ENCODE results near the gene MTRF1.
"Not testable (repeated sequence)": the region's sequence is repeated elsewhere in the genome, so short reads cannot be mapped to it uniquely, and the experiment has no call there.

MTRF1 gene

GRCh38 chr13:41282129-41282571 is 18.8 kb upstream of the MTRF1 start:
- DNase-seq (ENCODE audit: low read depth in 2 of 3, low spot score in 2 of 3), result no peak

DNA sequence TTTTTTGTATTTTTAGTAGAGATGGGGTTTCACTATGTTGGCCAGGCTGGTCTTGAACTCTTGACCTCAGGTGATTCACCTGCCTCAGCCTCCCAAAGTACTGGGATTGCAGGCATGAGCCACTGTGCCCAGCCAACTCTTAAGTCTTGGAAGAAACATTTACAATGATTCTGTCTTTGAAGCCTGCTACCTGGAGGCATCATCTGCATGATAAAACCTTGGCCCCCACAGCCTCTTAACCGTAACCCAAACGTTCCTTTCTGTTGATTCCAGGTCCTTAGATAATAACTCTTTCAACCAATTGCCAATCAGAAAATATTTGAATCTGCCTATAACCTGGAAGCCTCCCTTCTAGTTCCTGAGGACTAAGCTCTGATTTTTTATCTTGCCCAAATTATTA is 15.8 kb upstream of the MTRF1 start:
- not testable (repeated sequence) for DNase-seq (ENCODE audit: low read depth in 2 of 3, low spot score in 2 of 3)

- DNase-seq (ENCODE audit: low read depth in 2 of 3, low spot score in 2 of 3), result no peak
Measured at GRCh38 chr13:41276824-41277223, 13.4 kb upstream of the MTRF1 start.

GRCh38 chr13:41274881-41275280 is 11.5 kb upstream of the MTRF1 start:
- DNase-seq (ENCODE audit: low read depth in 2 of 3, low spot score in 2 of 3), result no peak

GRCh38 chr13:41273831-41274441 is 10.6 kb upstream of the MTRF1 start:
- DNase-seq (ENCODE audit: low read depth in 2 of 3, low spot score in 2 of 3), result no peak

DNA sequence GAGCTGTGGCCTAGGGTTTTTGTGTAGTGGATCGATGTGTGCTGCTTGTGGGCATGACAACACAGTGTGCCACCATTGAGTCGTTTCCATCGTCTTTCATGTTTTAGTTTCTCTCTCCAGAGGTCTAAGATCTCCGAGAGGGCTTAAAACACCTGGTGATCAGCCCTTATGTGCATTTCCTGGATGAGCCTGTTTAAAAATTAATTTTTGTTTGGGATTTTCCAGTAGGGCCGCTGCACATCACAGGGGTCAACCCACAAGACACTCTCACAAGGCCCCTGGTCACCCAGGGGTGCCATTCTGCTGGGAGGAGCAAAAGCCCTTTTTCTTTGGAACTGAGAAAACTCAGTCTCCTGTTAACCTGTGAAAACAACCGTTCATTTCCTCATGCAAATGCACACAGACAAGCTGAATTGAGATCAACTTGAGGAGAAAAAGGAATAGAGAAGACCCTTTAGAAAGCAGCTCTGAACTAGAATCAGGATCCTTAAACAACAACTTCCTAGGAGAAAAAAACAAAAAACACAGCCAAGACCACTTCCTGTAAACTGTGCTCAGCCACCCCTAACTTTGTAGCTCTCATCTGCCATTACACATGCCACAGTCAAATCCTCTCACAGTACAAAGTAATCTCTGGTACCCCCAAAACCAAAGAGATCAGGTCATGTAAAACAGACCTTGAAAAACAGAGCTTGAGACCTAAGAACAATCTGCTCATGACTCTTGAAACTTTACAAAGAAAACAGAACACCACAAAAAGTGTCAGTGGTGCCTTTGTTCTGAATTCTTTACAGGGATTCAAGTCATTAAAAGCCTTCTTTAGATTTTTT is 8.3 kb upstream of the MTRF1 start:
- DNase-seq (ENCODE audit: low read depth in 2 of 3, low spot score in 2 of 3), result no peak

GRCh38 chr13:41268764-41269163 is 5.4 kb upstream of the MTRF1 start:
- DNase-seq (ENCODE audit: low read depth in 2 of 3, low spot score in 2 of 3), result no peak

DNA sequence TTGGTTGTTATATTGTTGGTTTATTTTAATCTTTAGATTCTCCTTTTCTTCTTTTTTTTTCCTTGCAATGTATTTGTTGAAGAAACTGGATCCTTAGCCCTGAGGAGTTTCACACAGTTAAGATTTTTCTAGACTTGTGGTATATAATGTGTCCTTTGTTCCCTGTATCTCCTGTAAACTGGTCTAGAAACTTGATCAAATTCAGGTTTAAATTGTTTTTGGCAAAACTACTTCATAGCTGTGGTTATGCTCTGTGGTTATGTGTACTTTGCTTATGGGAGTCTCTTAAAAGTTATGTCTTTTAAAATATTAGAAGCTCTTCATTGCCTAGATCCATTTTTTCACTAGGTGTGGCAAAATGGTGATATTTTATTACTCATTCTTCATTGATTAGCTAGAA is 3.7 kb upstream of the MTRF1 start:
- DNase-seq (ENCODE audit: low read depth in 2 of 3, low spot score in 2 of 3), result no peak

GRCh38 chr13:41259875-41260501 is 3.4 kb downstream of the MTRF1 start:
- no peak for DNase-seq (ENCODE audit: low read depth in 2 of 3, low spot score in 2 of 3)

DNA sequence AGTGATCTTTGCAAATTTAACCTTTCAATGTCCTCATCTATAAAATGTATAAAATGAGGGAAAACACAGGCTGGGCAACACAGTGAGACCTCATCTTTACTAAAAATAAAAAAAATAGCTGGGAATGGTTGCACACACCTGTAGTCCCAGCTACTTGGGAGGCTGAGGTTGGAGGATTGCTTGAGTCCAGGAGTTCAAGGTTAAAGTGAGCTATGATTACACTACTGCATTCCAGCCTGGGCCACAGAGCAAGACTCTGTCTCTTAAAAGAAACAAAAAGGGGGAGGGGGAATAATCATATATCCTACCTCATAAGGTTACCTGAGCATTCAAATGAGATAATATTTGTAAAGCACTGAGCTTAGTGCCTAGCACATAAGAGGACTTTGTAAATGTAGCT is 5.8 kb downstream of the MTRF1 start:
- no peak for DNase-seq (ENCODE audit: low read depth in 2 of 3, low spot score in 2 of 3)

DNA sequence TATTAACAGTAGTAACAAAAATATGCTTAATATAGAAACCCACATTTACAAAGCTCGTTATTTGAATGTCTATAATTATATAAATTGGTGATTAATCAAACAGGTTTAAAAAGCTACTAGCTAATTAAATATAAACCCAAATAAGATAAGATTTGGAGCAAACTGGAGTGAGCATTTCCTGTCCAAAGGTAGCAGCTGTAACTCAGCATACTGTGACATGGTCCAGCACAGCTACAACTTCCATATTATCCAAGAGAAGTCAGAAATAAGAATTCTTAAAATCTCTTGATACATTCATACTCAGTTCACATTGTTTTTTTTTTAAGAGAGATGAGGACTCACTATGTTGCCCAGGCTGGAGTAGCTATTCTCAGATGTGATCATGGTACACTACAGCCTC is 8.5 kb downstream of the MTRF1 start:
- DNase-seq (ENCODE audit: low read depth in 2 of 3, low spot score in 2 of 3), result no peak

- DNase-seq (ENCODE audit: low read depth in 2 of 3, low spot score in 2 of 3), result no peak
Measured at GRCh38 chr13:41250993-41251392, 12.4 kb downstream of the MTRF1 start.

- no peak for DNase-seq (ENCODE audit: low read depth in 2 of 3, low spot score in 2 of 3)
Measured at GRCh38 chr13:41246969-41247680, 16.3 kb downstream of the MTRF1 start.

- no peak for DNase-seq (ENCODE audit: low read depth in 2 of 3, low spot score in 2 of 3)
Measured at GRCh38 chr13:41244556-41244955, 18.8 kb downstream of the MTRF1 start.

GRCh38 chr13:41241626-41242025 is 21.8 kb downstream of the MTRF1 start:
- no peak for DNase-seq (ENCODE audit: low read depth in 2 of 3, low spot score in 2 of 3)

- DNase-seq (ENCODE audit: low read depth in 2 of 3, low spot score in 2 of 3), result no peak
Measured at GRCh38 chr13:41236369-41236768, 27.0 kb downstream of the MTRF1 start.

DNA sequence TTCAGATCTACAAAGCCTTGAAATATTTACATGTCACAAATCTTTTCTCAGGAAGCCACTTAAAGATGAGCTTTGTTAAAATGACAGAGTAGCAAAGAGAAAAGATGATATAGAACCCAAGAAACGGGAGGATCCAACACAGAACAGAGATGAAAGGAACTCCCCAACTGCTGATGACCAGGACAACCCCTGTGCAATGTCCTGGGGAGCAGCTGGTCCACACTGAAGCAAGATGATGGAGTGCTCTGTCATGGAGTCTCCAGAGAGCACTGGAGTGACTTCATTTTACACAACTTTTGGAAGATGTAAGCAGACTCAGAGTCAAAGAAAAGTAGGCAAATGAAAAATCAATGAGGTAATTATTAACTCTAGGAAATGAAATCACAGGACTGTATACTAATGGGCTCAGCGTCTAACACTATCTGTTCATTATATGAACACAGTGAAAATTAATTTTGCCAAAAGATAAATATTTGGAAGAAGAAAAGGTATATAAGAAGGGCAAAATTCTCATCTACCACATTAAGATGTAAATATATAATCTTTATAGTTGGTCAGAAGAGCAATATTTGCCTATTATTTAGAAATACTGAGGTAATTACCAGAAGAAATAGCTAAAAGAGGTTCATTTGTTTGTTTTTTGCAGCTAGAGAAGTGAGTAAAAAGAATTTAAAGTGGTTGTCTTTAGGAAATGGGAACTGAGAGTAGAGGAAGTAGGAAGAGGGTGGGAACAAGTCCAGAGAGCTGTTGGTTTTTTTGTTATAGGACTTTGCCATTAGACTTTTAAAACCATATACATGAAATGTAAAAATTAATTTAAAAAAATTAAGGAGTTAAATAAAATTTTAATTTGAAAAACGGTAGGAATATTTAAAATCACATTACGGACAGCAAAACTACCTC is 30.5 kb downstream of the MTRF1 start:
- no peak for DNase-seq (ENCODE audit: low read depth in 2 of 3, low spot score in 2 of 3)

DNA sequence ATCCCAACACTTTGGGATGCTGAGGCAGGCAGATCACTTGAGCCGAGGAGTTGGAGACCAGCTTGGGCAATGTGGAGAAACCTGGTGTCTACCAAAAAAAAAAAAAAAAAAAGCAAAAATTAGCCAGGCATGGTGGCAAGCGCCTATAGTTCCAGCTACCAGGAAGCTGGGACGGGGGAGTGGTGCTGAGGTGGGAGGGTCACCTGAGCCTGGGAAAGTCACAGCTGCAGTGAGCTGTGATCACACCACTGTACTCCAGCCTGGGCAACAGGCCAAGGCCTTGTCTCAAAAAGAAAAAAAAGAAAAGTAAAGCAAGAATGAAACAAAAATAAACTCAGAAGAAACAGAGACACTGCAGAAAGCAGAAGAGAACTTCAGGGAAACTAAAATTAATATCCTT is 31.6 kb downstream of the MTRF1 start:
- no peak for DNase-seq (ENCODE audit: low read depth in 2 of 3, low spot score in 2 of 3)

DNA sequence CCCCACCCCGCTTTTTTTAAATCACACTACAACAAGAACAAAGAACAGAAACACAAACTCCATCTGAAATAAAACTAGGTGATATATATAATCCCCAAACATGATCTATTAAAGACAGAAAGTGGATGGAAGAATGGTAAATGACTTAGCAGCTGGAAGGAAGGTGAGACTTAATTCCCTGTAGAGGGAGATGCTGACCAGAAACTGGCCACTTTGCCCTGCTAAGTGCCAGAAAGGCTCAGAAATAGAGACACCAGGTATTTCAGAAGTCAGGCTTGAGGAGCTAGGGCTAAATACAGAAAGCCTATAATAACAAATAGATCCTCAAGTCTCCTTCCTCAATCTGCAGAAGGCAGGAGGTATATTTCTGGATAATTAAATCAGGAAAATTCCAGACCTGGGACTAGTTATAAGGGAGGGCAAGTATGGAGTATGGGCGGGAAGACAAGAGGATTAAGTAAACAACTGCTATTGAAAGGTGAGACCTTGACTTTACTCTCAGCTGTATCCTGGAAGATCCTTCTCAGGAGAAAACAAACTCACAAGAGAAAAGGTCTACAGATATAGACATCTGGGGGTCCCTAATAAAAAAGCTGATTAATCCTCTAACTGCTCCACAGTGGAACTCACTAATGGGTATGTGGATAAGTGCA is 32.2 kb downstream of the MTRF1 start:
- DNase-seq (ENCODE audit: low read depth in 2 of 3, low spot score in 2 of 3), result no peak

DNA sequence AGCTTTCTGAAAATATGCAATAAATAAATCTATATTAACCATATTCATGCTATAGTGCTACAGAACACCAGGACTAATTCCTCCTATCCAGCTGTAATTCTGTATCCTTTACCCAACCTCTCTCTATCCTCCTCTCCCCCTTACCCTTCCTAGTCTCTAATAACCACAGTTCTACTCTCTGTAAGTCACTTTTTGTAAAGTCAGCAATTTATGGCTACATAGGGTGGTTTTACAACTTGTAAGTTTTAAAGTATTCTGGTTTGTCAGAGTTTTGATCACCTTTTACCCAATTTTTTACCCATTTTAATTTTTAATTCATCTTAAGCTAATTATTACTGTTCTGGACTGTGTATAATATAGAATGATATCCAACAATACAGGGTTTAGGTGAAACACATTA is 34.0 kb downstream of the MTRF1 start:
- DNase-seq (ENCODE audit: low read depth in 2 of 3, low spot score in 2 of 3), result no peak

All from activated CD8-positive, alpha-beta memory T cell treated with anti-CD3 and anti-CD28 coated beads for 48 hours (primary cell).